Myocyte (in vitro differentiated cells): ENCODE measurements around the gene ZRSR2. TPM values are rescaled to one million over a fixed set of nuclear protein-coding genes. Genes with fewer than 3 reads are reported as not detected.
A peak's percentile ranks its signal among the peaks of the same experiment; 100 is the strongest.
"Not testable (repeated sequence)": the region's sequence is repeated elsewhere in the genome, so short reads cannot be mapped to it uniquely, and the experiment has no call there.

Source experiments
- DNase-seq: peaks from one replicate; pipeline ENCODE4 v3.0.0-alpha.2; 2012; ENCODE audit warnings: low read depth
- polyA plus RNA-seq: library from polyadenylated mRNA; unstranded; fragments of >200 nt; gene quantifications from one replicate; pipeline ENCODE4 v1.2.1, GENCODE V29; 2012; ENCODE audit warnings: missing spikeins
- total RNA-seq: library from RNA; depleted of rRNA; stranded (reverse); fragments of >200 nt; gene quantifications from 2 replicates; pipeline ENCODE4 v1.2.3, GENCODE V29; 2014

The ZRSR2 gene
- total RNA-seq: 4.1 and 4.5 TPM in 2 replicates
- polyA plus RNA-seq: 8.2 TPM

GRCh38 chrX:15789979-15790768 is at the start of gene ZRSR2:
TSS of gene ZRSR2 (plus strand) at chrX:15790484. CDS start at chrX:15790496, 12 bp downstream.
- DNase-seq: peak; percentile 74

GRCh38 chrX:15744181-15744867 is 46.0 kb upstream of the ZRSR2 start:
- no peak for DNase-seq

- DNase-seq: no peak
Observed at GRCh38 chrX:15745179-15745578, 45.1 kb upstream of the ZRSR2 start.

GRCh38 chrX:15746651-15747050 is 43.6 kb upstream of the ZRSR2 start:
- not testable (repeated sequence) for DNase-seq

- no peak for DNase-seq
Observed at GRCh38 chrX:15747626-15748173, 42.6 kb upstream of the ZRSR2 start.

GRCh38 chrX:15748841-15749240 is 41.4 kb upstream of the ZRSR2 start:
- DNase-seq: peak; percentile 19

- peak; percentile 10 for DNase-seq
Observed at GRCh38 chrX:15749642-15750610, 40.4 kb upstream of the ZRSR2 start.

GRCh38 chrX:15750611-15751154 is 39.6 kb upstream of the ZRSR2 start:
- DNase-seq: peak; percentile 10

GRCh38 chrX:15751155-15751819 is 39.0 kb upstream of the ZRSR2 start:
- DNase-seq: peak; percentile 34

GRCh38 chrX:15755091-15755490 is 35.2 kb upstream of the ZRSR2 start:
- no peak for DNase-seq

GRCh38 chrX:15758140-15758539 is 32.1 kb upstream of the ZRSR2 start:
- DNase-seq: no peak

- DNase-seq: not testable (repeated sequence)
Observed at GRCh38 chrX:15759886-15760285, 30.4 kb upstream of the ZRSR2 start.

GRCh38 chrX:15761564-15762191 is 28.6 kb upstream of the ZRSR2 start:
- DNase-seq: peak; percentile 33

- DNase-seq: no peak
Observed at GRCh38 chrX:15769300-15769954, 20.9 kb upstream of the ZRSR2 start.

- no peak for DNase-seq
Observed at GRCh38 chrX:15781961-15782699, 8.2 kb upstream of the ZRSR2 start.

GRCh38 chrX:15785176-15785750 is 5.0 kb upstream of the ZRSR2 start:
- no peak for DNase-seq

GRCh38 chrX:15786915-15787314 is 3.4 kb upstream of the ZRSR2 start:
- DNase-seq: no peak

GRCh38 chrX:15790769-15791290 is 546 bp downstream of the ZRSR2 start:
- no peak for DNase-seq
